GM21381 (cell line): ENCODE results near the gene CMKLR1.

Experiments used
- ATAC-seq: cut with Tn5 transposase; IDR thresholded peaks from one replicate; pipeline ENCODE4 v1.9.1; 2021; ENCODE audit warnings: mild to moderate bottlenecking, moderate library complexity; ENCODE audit not compliant: unreplicated experiment

The CMKLR1 gene

DNA sequence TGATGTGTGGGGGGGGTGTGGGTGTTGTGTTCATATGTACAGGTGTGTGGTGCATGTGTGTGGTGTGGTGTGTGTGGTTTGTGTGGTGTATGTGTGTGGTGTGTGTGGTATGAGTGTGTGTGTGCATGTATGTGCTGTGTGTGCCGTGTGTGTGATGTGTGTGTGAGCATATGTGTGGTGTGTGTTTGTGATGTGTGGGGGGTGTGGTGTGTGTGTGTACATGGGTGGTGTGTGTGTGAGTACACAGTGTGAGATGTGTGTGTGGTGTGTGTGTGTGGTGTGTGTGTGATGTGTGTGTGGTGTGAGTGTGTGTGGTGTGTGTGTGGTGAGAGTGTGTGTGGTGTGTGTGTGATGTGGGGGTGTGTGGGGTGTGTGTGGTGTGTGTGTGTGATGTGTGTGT, 24.5 kb upstream of the CMKLR1 start:
- ATAC-seq, result no peak

DNA sequence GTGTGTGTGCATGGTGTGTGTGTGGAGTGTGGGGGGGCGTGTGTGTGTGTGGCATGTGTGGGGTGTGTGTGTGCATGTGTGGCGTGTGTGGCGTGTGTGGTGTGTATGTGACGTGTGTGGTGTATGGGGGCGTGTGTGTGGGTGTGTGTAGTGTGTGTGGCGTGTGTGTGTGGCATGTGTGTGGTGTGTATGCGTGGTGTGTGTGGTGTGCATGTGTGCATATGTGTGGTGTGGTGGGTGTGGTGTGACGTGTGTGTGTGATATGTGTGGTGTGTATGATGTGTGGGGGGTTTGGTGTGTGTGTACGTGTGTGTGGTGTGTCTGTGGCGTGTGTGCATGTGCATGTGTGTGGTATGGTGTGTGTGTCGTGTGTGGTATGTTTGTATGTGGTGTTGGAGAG, 24.1 kb upstream of the CMKLR1 start:
- ATAC-seq, result no peak

- ATAC-seq, result no peak
Observed at GRCh38 chr12:108361606-108362005, 22.5 kb upstream of the CMKLR1 start.

- no peak for ATAC-seq
Observed at GRCh38 chr12:108360487-108360886, 21.4 kb upstream of the CMKLR1 start.

GRCh38 chr12:108360057-108360456, 20.9 kb upstream of the CMKLR1 start:
- no peak for ATAC-seq

- no peak for ATAC-seq
Observed at GRCh38 chr12:108358580-108358965, 19.5 kb upstream of the CMKLR1 start.

- no peak for ATAC-seq
Observed at GRCh38 chr12:108357834-108358579, 18.9 kb upstream of the CMKLR1 start.

DNA sequence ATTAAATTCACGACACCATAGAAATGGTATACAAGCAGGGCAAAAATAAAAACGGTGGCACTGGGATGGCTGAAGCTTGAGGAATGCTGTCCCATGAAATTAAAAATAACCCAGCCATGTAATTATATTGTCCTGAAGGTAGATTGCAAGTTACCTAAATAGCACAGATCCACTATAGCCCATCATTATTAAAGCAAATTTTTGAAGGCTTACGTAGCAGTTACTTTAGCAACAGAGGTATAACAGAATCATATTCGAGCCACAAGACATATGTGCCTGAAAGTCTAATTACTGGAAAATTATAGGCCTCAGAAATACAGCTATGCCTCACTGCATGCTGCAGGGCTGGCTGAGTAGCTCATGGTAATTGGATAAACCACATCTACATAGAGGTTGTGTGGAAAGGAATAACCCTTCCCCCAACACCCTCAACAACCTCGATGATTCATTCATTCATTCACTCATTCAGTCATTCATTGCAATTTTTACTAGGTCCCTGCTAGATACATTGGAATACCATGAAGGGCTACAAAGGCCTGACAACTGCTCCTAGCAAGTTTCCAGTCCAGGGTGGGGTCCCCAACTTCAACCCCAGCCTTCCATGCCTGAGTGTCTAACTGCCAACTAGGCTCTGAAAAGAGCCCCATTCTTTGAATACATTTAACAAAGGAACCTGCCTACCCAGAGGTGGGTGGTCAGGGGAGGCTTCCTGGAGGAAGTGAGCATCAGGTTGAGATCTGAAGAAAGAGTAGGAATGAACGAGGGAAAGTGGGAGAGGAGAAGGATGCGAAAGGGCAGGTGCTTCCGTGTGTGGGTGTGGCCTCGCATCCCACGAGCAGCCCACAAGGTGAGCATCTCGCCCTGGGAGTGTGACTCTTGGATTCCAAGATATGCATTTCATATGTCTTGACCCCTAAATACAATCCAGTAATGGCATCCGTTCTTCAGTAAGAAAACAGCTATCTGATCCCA, 18.0 kb upstream of the CMKLR1 start:
- ATAC-seq, result no peak

DNA sequence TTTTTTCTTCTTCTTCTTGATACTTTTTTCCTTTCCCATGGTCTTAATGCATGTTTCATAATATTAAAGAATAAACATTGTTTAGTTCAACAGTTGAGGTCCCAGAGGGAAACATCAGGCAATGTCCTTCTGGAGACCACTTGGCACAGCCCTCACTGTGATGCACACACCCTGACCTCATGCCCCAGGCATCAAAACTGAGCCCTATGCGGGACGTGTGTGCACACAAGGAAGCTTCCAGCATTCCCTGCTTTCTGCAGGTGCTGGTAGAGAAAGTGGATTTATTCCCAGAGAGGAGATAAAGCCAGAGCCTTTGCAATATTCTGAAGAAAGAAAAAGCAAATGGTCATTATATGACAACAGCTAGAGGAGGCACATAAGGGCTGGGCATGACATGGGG, 16.0 kb upstream of the CMKLR1 start:
- ATAC-seq, result no peak

DNA sequence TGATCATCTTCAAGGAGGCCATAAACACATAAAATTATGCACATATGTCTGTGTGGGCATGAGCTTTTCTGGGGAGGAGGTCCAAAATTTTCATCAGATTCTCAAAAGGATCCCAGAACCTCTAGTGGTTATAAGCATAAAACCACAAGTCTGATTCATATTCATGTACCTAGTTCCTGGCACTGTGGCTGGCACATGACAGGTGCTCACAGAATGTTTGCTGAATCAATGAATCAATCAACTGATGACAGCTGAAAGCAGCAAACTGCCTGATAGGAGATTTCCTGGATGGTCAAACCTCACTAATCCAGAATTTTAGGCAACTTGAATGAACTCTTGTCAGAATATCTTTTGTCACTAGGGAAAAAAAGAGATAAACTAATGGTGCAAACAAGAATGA, 13.5 kb upstream of the CMKLR1 start:
- ATAC-seq, result no peak

DNA sequence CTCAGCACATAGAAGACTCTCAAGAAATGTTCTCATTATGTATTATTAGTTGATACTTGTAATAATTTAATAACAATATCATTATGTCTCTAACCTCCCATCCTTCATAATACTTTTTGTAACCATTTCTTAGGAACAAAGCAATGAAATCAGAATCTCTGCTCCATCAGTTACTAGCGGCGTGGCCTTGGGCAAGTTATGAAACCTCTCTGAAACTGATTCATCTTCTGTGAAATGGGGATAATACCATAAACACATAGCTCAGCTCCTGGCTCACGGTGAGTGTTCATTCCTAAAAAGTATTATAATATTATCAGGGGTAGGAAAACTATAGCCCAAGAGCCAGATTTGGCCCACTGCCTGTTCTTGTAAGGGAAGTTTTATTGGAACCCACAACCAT, 11.4 kb upstream of the CMKLR1 start:
- no peak for ATAC-seq

GRCh38 chr12:108349278-108349688, 10.2 kb upstream of the CMKLR1 start:
- no peak for ATAC-seq

- ATAC-seq, result no peak
Observed at GRCh38 chr12:108348842-108349241, 9.7 kb upstream of the CMKLR1 start.

DNA sequence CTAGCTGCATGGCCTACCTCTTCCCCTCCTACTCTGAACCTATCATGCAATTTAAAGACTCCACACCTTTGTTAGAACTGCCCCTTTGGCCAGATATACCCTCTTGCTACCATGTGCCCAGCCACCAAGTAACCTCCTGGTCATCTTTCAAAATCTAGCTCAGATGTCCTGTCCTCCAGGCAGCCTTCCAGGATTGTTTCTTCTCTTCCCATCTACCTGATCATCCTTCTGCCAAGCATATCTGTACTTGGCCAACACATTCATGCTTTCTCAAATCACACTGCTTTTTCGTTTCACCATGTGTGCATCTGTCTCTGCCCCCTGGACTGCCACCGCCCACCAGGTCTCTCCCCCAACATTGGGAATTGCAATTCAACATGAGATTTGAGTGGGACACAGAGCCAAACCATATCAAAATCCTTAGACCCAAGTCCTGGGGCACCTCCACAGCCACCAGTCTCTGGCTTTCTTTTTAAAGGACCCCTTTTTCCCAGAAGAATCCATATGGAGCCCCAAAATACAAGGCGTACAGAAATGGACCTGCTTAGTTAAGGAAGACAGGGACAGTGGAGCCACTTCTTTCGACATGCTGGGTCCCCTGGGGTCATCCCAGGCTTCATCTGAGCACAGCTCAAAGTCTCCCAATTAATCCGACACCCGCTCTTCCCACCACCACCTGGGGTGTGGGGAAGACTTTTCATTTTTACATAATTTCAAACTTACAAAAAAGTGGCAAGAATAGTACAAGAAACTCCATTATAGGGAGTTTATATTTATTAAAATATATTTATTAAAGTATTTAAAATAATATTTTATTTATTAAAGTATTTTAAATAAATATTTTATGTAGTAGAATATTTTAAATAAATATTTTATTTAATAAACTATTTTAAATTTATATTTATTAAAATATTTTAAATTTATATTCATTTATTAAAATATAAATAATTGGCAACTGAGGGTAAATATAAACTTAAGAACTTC, 7.9 kb upstream of the CMKLR1 start:
- ATAC-seq, result no peak

DNA sequence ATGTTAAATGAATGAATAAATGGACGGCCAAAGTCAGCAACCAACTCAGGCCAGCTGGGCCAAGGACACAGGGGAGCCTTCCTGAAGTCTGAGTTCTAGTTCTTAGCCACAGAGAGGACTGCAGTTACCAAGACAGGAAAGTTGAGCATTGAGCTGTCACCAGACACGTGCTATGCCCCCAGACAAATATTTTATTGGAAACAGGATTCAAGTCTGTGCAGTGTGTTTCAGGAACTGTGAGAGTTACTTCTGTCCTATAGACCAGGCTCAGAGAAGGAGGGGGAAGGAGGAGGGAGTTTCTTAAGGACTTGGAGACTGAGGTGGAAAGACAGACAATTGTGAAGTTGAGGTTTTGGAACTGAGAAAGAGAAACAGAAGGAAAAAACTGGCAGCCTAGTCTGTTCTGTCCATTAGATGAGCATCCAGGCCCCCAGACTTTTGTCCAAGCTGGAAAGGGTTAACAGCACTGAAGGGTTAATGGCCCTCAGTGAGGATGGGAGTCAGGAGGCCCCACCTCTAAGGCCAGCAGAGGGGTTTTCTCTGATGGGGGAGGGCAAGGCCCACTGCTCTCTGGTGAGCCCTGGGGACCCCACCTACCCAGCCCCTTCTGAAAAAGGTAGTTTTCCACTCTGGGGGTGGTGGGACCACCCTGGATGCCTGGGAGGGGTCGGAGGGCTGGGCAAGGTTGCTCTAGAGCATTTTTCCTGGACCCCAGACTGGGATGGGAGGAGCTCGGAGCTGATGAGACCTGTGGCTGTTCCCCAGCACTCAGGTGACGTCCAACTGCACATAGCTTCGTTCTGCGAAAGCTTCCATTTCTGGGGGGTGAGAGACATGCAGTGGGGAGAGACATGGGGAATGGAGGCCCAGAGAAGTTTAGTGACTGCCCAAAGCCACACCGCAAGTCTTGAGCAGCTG, 6.9 kb upstream of the CMKLR1 start:
- no peak for ATAC-seq

DNA sequence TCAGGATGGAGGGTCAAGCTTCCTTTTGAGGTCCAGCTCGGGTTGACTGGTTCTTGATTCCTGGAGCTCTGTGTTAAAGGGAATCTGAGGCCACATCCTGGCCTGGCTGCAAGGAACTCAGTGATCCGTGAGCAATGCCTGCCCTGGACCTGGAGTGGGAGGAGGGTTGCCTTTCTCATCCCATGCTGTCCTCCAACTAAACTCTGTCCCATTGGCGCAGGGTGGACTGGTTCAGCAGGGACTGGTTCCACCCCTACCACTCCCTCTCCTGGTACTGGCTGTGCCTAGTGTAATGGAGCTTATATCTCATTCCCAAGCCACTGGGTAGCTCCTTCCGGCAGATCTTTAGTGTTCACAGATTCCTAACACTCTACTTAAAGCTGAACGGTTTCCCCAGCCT, 3.9 kb upstream of the CMKLR1 start:
- ATAC-seq, result no peak

GRCh38 chr12:108341854-108342847, 3.0 kb upstream of the CMKLR1 start:
- no peak for ATAC-seq

DNA sequence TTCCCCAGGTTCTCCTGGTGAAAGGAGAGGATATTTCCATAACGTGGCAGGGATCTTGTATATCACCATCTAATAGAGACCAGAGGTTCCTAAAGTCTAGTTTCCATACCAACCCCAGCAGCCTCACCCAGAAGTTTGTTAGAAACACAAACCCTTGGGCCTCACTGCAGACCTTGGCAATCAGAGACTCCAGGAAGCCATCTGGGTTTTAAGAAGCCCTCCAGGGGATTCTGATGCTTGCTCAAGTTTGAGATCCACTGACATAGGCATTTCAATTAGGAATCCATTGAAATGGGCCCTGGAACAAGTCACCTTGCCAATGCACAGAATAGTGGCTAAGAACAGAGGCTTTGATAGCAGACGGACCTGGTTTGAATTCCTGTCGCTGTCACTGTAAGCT, 2.2 kb upstream of the CMKLR1 start:
- no peak for ATAC-seq

DNA sequence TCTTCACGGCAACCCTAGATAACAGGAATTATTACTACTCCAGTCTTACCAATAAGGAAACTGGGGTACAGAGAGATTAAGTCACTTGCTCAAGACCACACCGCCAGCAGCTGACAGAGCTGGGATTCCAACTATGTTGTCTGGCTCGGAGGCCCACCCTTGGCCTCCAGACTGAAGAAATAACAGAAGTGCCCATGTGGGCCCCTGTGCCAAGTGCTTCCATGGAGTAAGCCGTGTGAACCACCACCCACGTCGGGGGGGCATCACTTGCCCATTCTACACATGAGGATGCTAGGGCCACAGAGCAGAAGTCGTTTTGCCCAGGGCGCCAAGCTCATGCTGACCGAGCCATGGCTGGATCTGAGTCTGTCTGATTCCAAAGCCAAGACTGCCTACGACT, 926 bp upstream of the CMKLR1 start:
- ATAC-seq, result no peak
